Stimulated activated CD4-positive, alpha-beta T cell treated with anti-CD3 and anti-CD28 coated beads, Interleukin-12 subunit alpha, Interleukin-12 subunit beta, amount 100 ng/mL, for 24 hours (primary cell): Measurements from ENCODE around the gene GAS5.
"Not testable (repeated sequence)": the region's sequence is repeated elsewhere in the genome, so short reads cannot be mapped to it uniquely, and the experiment has no call there.

Source experiments
- DNase-seq, 2 experiments: peaks; one replicate each; pipeline ENCODE4 v3.0.0-alpha.2; 2020; ENCODE audit warnings: low read depth in 2 of 2

The GAS5 gene

GRCh38 chr1:173869021-173869359 lies 1.2 kb upstream of the GAS5 start:
- no peak for DNase-seq

GRCh38 chr1:173868266-173869020 lies 654 bp upstream of the GAS5 start, which contains the start of gene ZBTB37:
Gene ZBTB37 (plus strand): TSS chr1:173868380. CDS start chr1:173870226, 1,846 bp downstream.
- peak; percentile 92 to 97 for DNase-seq

GRCh38 chr1:173867141-173867752 lies 542 bp downstream of the GAS5 start:
- peak in 1 of 2 experiments; percentile 45 for DNase-seq

- no peak for DNase-seq
These were observed 1.2 kb downstream of the GAS5 start for GRCh38 chr1:173866413-173867115.

GRCh38 chr1:173865468-173866164 lies 2.2 kb downstream of the GAS5 start:
- DNase-seq, result no peak

- no peak for DNase-seq
These were observed 3.5 kb downstream of the GAS5 start for GRCh38 chr1:173864179-173864867.

GRCh38 chr1:173863224-173864161 lies 4.3 kb downstream of the GAS5 start:
- DNase-seq, result no peak

DNA sequence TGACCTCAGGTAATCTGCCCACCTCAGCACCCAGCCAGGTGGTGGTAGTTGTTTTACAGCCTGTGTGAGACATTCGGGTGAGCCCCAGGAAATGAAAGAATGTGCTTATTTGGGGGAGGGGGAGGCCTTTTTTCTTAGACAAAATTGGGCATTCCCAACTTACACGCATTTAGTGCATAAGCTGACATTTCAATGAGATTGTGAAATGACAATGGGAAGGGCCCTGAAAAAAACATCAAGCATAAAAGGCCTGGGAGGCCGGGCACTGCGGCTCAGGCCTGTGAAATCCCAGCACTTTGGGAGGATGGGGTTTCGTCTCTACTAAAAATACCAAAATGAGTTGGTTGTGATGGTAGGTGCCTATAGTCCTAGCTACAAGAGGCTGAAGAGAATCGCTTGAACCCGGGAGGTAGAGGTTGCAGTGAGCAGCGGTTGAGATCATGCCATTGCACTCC lies 5.0 kb downstream of the GAS5 start:
- no peak for DNase-seq

- DNase-seq, result peak; percentile 28 to 39
These were observed 5.5 kb downstream of the GAS5 start for GRCh38 chr1:173862146-173862768.

DNA sequence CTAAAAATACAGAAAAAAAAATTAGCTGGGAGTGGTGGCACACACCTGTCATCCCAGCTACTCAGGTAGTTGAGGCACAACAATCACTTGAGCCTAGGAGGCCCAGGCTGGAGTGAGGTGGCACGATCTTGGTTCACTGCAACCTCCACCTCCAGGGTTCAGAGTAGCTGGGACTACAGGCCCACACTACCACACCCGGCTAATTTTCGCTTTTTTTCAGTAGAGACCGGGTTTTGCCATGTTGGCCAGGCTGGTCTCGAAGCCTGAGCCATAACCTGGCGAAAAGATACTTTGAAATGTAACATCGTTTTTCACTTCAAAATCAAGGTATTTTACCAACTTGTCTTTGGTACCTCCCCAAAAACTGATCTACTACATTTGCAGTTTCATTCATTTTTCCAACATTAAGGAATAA lies 6.1 kb downstream of the GAS5 start:
- DNase-seq, result peak; percentile 33 to 48

- DNase-seq, result no peak
These were observed 7.7 kb downstream of the GAS5 start for GRCh38 chr1:173860065-173860464.

DNA sequence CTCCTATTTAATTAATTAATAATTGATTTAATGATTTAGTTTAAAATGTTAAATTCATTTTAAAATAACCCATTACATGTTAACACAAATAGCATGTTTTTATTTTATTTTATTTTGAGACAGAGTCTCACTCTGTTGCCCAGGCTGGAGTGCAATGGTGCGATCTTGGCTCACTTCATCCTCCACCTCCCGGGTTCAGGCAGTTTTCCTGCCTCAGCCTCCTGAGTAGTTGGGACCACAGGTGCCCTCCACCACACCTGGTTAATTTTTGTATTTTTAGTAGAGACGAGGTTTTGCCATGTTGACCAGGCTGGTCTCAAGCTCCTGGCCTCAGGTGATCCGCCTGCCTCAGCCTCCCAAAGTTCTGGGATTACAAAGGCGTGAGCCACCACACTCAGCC lies 8.2 kb downstream of the GAS5 start:
- not testable (repeated sequence) for DNase-seq

- no peak for DNase-seq
These were observed 10.3 kb downstream of the GAS5 start for GRCh38 chr1:173857363-173857917.

- no peak for DNase-seq
These were observed 10.9 kb downstream of the GAS5 start for GRCh38 chr1:173856903-173857302.

- DNase-seq, result no peak
These were observed 11.8 kb downstream of the GAS5 start for GRCh38 chr1:173856014-173856413.

DNA sequence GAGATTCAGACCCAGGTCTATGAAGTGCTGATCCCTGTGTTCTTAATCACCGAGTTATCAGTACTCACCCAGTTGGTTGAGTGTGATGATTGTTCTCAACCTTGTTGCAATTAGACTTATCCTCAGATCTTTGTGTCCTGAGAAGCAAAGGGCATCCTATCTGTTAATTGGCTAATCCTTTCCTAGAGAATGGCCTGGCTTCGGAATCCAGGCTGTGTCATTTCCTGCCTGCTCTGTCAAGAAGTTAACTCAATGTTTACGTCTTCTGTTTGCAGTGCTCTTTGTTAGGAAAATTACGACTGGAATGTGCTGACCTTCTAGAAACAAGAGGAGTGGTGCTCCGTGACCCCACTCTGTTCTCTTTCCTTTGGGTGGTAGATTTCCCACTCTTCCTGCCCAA lies 14.7 kb downstream of the GAS5 start:
- no peak for DNase-seq

DNA sequence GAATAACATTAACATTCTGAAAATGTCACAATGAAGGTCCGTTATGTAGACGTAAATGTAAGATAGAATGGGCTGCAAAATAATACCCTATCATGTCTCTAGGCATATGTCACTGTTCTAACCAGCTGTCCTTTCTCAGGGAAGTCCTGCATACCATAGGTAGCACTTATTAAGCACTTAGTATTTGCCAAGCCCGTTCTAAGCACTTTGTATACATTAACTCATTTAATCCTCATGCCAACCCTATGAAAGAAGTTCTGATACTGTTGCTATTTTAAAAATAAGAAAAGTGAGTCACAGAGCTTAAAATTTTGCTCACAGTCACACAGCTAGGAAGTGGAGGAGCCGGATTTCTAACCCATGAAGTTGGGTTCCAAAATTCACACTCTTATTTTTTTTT lies 15.7 kb downstream of the GAS5 start:
- no peak for DNase-seq

GRCh38 chr1:173832748-173833147 lies 35.0 kb downstream of the GAS5 start:
- DNase-seq, result no peak

DNA sequence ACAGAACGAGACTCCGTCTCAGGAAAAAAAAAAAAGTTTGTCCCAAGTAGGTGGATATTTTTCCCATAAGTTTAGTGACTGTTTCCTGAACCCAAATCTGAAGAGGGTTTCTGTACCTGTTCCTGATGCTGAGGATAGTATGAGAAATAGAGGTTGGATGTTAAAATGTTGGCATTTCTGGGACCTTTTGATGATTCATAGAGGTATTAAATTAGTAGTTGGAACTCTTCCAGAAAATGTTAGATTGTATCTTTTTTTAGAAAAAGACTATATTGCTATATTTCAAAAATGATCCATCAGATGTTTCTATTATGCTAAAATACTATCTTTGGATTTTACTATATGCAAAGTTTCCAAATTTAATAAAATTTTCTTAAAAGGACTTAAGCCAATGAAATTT lies 40.2 kb downstream of the GAS5 start:
- DNase-seq, result no peak
